ENCODE results near the gene TFIP11. TPM values are rescaled to one million over a fixed set of nuclear protein-coding genes. Genes with fewer than 3 reads are reported as not detected.

TFIP11 gene
- total and polyA plus RNA-seq, 7 donors = 28.8 to 56.1 (median 36.8) TPM

DNA sequence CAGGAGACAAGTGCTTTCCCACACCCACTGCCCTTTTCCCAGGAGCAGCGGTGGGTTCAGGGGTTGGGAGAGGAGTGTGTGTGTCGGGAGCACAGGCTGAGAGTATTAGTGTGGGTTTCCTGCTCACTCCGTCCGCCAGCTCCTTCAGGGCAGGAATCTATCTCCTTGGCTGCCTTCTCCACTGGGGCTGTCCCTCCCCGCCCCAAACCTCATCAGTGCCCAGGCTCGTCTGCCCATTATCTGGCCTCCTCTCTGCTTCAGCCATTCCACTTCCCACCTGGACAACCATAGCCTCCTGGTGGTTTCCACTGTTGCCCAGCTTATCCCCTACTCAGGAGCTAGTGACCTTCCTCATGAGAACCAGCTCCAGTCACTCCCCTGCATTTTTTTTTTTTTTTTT, 63.3 kb downstream of the TFIP11 start:
- no peak overlapping the region for H3K4me3 ChIP-seq
- DNase-seq = no peak
- H3K36me3 ChIP-seq (ENCODE audit: insufficient read depth in 1 of 2, low read depth in 1 of 2) = peaks cover 0 to 40% of the 10 kb centered on the region in 2 donors
- no peak for ATAC-seq
- H3K4me1 ChIP-seq = no peaks in the 10 kb centered on the region
- intact Hi-C loops (cut with DNase I) = no loop called here
- H3K27me3 ChIP-seq (ENCODE audit: insufficient read depth in 3 of 3, low read length in 2 of 3) = no peaks in the 10 kb centered on the region
- TF ChIP-seq, protein P1, sequence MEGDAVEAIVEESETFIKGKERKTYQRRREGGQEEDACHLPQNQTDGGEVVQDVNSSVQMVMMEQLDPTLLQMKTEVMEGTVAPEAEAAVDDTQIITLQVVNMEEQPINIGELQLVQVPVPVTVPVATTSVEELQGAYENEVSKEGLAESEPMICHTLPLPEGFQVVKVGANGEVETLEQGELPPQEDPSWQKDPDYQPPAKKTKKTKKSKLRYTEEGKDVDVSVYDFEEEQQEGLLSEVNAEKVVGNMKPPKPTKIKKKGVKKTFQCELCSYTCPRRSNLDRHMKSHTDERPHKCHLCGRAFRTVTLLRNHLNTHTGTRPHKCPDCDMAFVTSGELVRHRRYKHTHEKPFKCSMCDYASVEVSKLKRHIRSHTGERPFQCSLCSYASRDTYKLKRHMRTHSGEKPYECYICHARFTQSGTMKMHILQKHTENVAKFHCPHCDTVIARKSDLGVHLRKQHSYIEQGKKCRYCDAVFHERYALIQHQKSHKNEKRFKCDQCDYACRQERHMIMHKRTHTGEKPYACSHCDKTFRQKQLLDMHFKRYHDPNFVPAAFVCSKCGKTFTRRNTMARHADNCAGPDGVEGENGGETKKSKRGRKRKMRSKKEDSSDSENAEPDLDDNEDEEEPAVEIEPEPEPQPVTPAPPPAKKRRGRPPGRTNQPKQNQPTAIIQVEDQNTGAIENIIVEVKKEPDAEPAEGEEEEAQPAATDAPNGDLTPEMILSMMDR (IDR thresholded peaks at IDR 0.05) = no peak
- H3K9me3 ChIP-seq = no peaks in the 10 kb centered on the region
- WGBS, 3 donors = 80 to 88% (median 85%) methylated on average over 6 of the region's 6 CpGs
- H3K27ac ChIP-seq = no peak overlapping the region

DNA sequence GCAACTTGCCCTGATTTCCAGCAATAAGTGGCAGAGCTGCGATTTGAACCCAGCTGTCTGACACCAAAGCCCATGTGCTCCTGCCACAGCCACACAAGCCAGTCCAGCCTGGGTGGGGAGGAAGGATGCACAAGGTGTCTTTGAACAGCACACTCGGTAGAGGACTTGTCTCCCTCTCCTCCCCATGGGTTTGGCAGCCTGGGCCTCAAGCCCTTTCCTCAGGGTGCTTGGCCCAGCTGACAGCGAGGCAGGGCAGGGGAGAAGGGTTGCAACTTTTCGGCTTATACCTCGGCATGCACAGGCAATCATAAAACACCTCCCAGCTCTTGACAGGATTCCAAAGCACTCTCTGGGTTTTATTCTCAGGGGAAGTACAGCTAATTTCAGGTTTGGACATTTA, 63.9 kb downstream of the TFIP11 start:
- Histone ChIP-seq H3K27ac (no peak overlapping the region), H3K4me3 (no peak overlapping the region), H3K4me1 (no peaks in the 10 kb centered on the region), H3K9me3 (no peaks in the 10 kb centered on the region), H3K27me3 (ENCODE audit: insufficient read depth in 3 of 3, low read length in 2 of 3) (no peaks in the 10 kb centered on the region), H3K36me3 (ENCODE audit: insufficient read depth in 1 of 2, low read depth in 1 of 2) (peaks cover 0 to 34% of the 10 kb centered on the region in 2 donors)
- ATAC-seq (no peak), DNase-seq (no peak)
- WGBS, 3 donors = 73 to 78% (median 74%) methylated on average over 5 of the region's 5 CpGs
- intact Hi-C loops (cut with DNase I) = no loop called here
- TF ChIP-seq, protein P1 (IDR thresholded peaks at IDR 0.05) = no peak

DNA sequence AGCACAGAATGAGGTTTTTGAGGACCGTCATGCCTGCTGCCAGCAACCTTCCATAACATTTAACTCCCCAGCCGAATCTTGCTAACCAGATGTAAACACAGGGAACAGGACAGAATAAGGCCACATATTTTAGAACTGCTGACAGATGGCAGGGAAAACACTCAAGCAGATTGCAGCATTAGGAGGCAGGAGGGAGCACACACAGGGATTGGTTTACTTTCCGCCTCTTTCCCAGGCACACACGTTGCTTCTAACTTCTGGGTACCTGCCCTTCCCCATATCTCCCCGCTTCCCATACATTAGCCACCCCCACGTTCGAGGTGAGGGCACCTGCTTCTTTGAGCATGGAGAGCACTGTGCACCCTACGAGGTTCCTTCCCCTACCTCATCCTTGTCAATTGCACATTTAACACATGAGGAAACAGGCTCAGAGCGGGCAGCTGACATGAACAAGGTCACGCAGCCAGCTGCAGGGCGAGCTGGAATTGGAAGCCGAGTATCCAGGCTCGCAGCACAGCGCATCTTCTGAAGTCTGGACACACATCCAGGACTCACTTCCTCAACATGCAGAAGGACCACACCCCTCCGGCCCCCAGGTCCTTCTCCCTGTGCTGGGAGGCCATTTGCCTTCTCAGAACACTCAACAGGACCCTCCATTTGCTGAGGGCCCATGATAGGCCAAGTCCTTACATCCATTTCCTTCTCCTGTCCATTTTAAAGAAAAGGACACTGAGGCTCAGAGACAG, 64.5 kb downstream of the TFIP11 start:
- no peaks in the 10 kb centered on the region for H3K9me3 ChIP-seq
- ATAC-seq (no peak), DNase-seq (no peak)
- H3K27me3 ChIP-seq (ENCODE audit: insufficient read depth in 3 of 3, low read length in 2 of 3) = no peaks in the 10 kb centered on the region
- peaks cover 0 to 28% of the 10 kb centered on the region in 2 donors for H3K36me3 ChIP-seq (ENCODE audit: insufficient read depth in 1 of 2, low read depth in 1 of 2)
- H3K27ac ChIP-seq = no peak overlapping the region
- no peaks in the 10 kb centered on the region for H3K4me1 ChIP-seq
- no peak overlapping the region for H3K4me3 ChIP-seq
- 81% methylated on average over 15 of the region's 15 CpGs for WGBS, 3 donors
- intact Hi-C loops (cut with DNase I) = no loop called here
- TF ChIP-seq, protein P1 (IDR thresholded peaks at IDR 0.05) = no peak

DNA sequence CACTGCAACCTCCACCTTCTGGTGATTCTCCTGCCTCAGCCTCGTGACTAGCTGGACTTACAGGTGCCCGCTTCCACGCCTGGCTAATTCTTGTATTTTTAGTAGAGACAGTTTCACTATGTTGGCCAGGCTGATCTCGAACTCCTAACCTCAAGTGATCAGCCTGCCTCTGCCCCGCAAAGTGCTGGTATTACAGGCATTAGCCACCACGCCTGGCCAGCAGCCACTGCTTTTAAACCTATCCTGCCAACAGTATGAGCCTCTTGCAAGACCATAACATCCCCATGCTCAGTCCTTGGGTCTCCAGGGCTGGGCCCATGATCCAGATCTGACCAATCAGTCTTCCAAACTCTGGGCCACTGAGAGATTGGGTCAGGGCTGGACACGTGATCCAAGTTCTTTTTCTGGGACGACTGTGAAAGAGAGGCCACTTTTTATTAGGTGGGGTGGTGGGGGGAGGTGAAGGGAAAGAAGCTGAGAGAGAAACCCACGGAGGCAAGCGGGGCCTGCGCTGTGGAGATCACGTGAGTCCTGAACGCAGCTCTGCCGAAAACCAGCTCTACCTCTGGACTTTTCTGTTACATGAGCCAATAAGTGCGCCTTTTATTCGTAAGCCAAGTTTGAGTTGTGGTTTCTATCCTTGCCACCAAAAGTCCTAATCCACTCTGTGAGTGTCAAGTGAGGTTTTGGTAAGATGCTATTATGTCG, 65.3 kb downstream of the TFIP11 start:
- peaks cover 0 to 20% of the 10 kb centered on the region in 2 donors for H3K36me3 ChIP-seq (ENCODE audit: insufficient read depth in 1 of 2, low read depth in 1 of 2)
- no peak overlapping the region for H3K4me3 ChIP-seq
- WGBS, 3 donors = 83 to 85% (median 84%) methylated on average over 17 of the region's 17 CpGs
- no peaks in the 10 kb centered on the region for H3K9me3 ChIP-seq
- no peak for DNase-seq
- intact Hi-C loops (cut with DNase I) = no loop called here
- no peaks in the 10 kb centered on the region for H3K27me3 ChIP-seq (ENCODE audit: insufficient read depth in 3 of 3, low read length in 2 of 3)
- H3K4me1 ChIP-seq = no peaks in the 10 kb centered on the region
- no peak overlapping the region for H3K27ac ChIP-seq
- no peak for ATAC-seq
- TF ChIP-seq, protein P1 (IDR thresholded peaks at IDR 0.05) = no peak
